Measurements from ENCODE around the gene SLC25A25.

SLC25A25 gene

DNA sequence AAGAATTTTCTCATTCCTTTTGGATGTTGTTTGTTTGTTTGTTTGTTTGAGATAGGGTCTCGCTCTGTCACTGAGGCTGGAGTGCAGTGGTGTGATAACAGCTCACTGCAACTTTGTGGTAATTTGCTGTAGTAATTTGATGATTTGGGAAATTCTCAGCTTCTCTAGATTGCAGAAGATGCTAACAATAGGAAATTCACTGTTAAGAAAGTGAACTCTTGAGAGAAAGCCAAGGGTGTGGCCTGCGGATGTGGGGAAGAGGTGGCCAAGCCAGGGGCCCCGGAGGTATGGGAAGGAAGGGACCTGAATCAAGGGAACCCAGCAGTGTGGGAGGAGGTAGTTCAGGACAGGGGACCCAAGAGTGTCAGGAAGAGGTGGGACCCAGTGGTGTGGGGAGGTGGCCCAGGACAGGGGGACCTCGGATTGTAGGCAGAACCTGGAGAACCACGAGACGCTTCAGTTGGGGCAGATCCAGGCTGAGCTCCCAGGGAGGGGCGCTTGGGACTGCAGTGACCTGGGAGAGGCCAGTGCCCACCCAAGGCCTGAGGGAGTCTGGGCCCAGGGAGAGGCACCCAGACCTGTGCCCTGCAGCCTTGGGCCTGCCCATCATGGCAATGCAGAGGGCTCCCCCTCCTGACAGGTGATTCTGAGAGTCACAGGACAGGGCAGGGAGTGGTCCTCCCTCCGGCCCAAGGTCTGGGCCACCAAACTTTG lies 75.7 kb downstream of the SLC25A25 start:
- no peak for DNase-seq (ENCODE audit: low read depth in 1 of 2, low spot score in 1 of 2)

GRCh38 chr9:128144239-128145181 lies 76.5 kb downstream of the SLC25A25 start:
- no peak for DNase-seq (ENCODE audit: low read depth in 1 of 2, low spot score in 1 of 2)

GRCh38 chr9:128145536-128145935 lies 77.5 kb downstream of the SLC25A25 start:
- DNase-seq (ENCODE audit: low read depth in 1 of 2, low spot score in 1 of 2) = no peak

DNA sequence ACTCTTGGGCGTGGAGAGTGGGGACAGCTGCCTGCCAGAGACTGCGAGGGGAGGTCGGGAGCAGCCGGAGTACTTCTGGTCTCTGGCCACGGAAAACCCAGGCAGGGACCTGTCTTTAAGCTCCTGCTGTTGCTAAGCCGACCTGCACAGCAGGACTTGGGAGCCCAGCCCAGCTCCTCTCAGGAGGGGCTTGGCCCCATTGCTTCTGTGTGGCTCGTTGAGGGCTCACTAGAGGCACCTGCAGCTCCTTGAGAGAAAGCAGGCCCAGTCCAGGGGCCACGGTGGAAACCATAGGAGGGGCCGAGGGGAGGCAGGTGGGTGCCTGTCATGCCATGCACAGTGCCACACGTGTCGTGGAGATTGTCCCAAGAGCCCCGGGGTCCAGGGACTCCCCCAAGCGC lies 77.9 kb downstream of the SLC25A25 start:
- no peak for DNase-seq (ENCODE audit: low read depth in 1 of 2, low spot score in 1 of 2)

DNA sequence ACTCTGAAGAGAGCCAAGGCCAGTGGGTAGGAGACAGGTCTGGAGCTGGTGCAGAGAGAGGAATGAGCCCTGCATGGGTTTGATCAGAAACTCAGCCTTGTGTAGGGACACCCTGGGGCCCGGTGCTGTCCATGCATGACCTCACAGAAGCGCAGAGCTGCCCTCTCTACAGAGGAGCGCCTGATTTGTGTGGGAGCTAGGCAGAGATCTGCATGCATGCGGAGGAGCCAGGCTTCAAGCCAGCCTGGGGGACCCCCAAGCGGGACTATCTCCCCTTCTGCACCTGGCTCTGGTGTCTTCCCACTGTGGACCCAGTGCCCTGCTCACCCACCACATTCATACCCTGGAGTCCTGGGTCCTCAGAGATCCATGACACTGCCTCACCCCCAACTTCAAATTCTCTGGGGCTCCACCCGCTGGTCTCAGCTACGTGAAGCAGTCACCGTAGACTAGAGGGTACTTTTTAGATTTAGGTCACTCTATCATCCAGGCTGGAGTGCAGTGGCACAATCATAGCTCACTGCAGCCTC lies 78.6 kb downstream of the SLC25A25 start:
- DNase-seq (ENCODE audit: low read depth in 1 of 2, low spot score in 1 of 2) = no peak

DNA sequence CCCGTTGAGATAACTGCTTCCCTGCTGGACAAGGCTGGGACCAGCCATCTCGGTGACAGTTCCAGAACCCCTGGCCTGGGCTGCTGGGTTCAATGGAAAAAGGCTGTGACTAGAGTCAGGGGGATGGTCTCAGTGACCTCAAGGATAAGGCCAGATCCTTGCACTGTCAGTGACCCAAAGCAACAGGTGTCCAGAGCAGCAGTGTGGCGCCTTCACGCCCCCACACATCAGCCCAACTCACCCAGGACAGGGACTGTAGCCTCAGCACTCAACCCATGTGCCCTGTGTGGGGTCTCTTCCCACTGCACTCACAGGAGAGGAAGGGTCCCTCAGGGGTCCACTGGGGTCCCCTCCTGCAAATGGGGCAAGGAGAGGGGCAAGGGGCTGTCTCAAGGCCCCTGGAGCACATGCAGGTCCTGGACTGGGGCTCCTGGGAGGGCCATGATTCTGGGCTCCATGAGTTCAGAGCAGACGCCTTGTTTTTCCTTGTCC lies 80.5 kb downstream of the SLC25A25 start:
- no peak for DNase-seq (ENCODE audit: low read depth in 1 of 2, low spot score in 1 of 2)

- DNase-seq (ENCODE audit: low read depth in 1 of 2, low spot score in 1 of 2) = no peak
Observed at GRCh38 chr9:128149001-128149701, 81.1 kb downstream of the SLC25A25 start, which contains the start of gene LCN2. Gene LCN2 (plus strand): TSS chr9:128149453. CDS start chr9:128149526, 73 bp downstream.

DNA sequence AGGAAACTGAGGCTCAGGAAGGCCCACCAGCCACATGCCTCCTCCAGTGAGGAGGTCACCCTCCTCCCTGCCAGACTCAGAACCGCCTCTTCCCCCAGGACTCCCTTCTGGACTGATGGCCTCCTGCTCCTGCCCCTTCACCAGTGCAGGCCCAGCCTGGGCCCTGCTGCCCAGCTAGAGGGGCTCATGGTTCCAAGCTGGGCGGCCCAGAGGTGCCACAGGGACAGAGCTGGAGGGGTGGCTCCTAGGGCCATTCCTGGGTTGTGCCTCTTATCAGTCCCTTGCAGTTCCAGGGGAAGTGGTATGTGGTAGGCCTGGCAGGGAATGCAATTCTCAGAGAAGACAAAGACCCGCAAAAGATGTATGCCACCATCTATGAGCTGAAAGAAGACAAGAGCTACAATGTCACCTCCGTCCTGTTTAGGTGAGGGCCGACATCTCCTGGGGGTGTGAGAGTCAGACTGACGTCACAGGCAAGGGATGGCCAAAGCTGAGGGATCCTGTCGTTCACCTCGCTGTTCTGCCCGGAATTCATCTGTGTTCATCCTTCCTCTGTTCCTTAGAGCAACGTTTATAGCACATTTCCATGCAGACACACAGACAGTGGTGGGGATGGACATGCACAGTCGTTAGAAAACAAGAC lies 82.0 kb downstream of the SLC25A25 start:
- DNase-seq (ENCODE audit: low read depth in 1 of 2, low spot score in 1 of 2) = no peak

GRCh38 chr9:128150594-128151308 lies 82.7 kb downstream of the SLC25A25 start:
- DNase-seq (ENCODE audit: low read depth in 1 of 2, low spot score in 1 of 2) = no peak

DNA sequence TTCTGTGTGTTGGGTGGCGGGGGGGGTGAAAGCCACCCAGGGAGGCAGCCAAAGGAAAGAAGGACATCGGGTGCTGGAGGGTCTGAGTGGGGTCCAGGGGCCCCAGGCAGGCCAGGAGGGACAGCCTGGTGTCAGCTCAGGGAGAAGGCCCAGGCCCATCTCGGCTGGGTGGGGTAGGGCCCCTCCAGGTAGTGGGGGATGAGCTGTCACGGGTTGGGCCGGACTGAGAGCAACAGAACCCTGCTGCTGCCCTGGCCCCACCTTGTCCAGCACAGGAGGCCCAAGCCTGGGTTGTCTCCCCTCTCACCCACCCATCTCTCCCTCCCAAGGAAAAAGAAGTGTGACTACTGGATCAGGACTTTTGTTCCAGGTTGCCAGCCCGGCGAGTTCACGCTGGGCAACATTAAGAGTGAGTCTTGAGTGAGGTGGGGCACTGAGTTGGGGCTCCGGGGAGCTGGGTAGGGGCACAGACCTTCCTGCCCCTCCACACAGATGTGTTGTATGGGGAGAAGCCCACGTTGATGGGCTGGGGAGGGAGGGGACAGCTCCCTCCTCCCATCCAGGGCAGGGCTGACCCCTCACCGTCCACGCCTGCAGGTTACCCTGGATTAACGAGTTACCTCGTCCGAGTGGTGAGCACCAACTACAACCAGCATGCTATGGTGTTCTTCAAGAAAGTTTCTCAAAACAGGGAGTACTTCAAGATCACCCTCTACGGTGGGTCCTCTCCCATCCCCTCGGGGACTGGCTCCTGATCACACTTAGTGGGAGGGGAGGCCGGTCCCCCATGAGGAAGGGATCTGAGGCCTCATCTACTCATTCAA lies 83.5 kb downstream of the SLC25A25 start:
- DNase-seq (ENCODE audit: low read depth in 1 of 2, low spot score in 1 of 2) = no peak

- no peak for DNase-seq (ENCODE audit: low read depth in 1 of 2, low spot score in 1 of 2)
Observed at GRCh38 chr9:128152133-128153059, 84.4 kb downstream of the SLC25A25 start.

GRCh38 chr9:128153060-128153946 lies 85.3 kb downstream of the SLC25A25 start:
- DNase-seq (ENCODE audit: low read depth in 1 of 2, low spot score in 1 of 2) = no peak

- no peak for DNase-seq (ENCODE audit: low read depth in 1 of 2, low spot score in 1 of 2)
Observed at GRCh38 chr9:128153947-128154695, 86.1 kb downstream of the SLC25A25 start.

- no peak for DNase-seq (ENCODE audit: low read depth in 1 of 2, low spot score in 1 of 2)
Observed at GRCh38 chr9:128155736-128156500, 87.9 kb downstream of the SLC25A25 start.
